Measurements from ENCODE around the gene MARK1.

The MARK1 gene

DNA sequence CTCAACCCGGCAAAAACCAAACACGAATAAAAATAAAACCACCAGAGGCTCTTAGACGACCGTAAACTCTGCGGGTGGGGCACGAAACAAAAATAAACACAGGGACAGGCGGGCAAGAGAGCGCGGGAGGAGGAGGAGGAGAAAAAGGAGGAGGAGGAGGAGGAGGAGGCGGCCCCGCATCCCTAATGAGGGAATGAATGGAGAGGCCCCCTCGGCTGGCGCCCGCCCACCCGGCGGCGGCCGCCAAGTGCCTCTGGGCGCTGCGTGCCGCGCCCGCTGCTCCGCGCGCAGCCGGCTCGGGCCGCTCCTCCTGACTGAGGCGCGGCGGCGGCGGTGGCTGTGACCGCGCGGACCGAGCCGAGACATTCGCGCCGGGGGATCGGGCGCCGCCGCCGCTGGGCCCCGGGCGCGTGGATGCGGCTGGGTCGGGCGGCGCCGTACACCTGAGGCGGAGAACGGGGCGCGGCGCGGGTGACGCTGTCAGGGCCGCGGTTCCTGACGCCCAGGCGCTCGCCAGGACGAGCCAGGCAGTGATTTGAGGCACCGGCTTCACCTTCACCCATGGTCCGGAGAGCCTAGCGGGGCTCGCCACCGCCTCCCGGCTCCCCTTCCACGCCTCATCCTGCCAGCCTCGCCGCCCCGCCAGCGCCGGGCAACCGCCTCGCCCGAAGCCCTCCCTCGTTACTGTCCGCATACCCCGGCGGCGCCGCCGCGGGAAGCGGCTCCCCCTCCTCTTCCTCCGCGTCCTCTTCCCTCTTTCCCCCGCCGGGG, at the start of gene MARK1:
MARK1 (plus strand) TSS at position 229 of the 771 bp plus-strand sequence. CDS start 687 bp downstream, outside the sequence.
- no peak for DNase-seq

DNA sequence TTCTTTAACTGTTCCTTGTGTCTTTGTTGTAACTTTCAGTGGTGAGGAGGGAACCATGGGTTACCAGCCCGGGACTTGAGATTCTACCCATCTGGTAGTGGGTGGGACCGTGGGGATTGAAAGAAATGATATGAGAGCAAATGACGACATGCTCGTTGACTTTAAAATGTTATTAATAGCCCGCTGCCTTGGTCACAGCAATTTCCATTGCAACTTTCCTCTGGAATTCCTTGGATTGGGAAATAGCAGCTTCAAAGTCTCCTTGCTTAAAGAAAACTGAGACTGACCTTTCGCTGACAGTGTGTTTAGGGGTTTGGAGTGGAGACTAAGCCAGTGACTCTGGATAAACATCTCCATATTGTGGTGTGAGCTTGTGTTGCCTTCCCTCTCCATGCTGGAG, 44.2 kb upstream of the MARK1 start:
- no peak for DNase-seq

- DNase-seq, result no peak
Measured at GRCh38 chr1:220484135-220484534, 43.8 kb upstream of the MARK1 start.

GRCh38 chr1:220485131-220485530, 42.8 kb upstream of the MARK1 start:
- no peak for DNase-seq

- DNase-seq, result no peak
Measured at GRCh38 chr1:220485791-220486190, 42.1 kb upstream of the MARK1 start.

DNA sequence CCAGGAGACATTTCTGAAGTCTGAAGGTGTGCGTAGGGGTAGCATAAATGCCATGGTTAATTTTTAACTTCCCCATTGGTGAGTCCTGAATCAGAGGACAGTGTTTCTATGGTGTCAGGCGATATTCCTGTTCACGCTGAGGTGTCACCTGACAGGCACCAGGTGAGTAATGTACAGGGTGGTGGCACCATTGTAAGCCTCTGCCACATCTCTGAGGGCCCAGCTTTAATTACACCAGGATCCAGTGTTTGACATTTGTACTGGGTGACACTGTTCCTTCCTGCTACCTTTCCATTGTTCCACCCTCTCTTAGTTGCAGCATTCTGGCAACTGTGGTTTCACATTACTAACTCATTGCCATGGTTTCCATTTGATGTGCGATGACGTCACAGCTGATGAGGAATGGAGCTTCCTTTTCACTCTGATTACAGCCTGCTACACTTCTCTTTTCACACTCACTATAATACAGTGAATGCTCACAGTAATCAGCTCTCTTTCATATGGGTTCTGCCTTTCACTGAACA, 40.6 kb upstream of the MARK1 start:
- no peak for DNase-seq

DNA sequence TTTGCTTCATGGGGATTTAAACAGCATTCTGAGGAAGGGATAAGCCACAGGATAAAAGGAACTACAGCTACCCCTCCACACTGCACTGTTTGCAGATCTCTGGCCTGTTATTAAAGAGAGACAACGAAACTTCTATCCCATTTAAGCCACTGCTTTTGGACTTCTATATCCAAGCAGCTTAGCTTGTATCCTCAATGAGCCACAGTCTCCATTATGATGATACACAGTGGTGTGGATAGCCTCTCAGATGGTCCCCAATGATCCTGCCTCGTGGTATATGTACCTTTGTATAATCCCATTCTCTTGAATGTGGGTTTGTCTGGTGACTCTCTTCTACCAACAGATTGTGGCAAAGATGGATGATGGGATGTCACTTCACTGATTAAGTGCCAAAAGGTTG, 36.0 kb upstream of the MARK1 start:
- DNase-seq, result no peak

DNA sequence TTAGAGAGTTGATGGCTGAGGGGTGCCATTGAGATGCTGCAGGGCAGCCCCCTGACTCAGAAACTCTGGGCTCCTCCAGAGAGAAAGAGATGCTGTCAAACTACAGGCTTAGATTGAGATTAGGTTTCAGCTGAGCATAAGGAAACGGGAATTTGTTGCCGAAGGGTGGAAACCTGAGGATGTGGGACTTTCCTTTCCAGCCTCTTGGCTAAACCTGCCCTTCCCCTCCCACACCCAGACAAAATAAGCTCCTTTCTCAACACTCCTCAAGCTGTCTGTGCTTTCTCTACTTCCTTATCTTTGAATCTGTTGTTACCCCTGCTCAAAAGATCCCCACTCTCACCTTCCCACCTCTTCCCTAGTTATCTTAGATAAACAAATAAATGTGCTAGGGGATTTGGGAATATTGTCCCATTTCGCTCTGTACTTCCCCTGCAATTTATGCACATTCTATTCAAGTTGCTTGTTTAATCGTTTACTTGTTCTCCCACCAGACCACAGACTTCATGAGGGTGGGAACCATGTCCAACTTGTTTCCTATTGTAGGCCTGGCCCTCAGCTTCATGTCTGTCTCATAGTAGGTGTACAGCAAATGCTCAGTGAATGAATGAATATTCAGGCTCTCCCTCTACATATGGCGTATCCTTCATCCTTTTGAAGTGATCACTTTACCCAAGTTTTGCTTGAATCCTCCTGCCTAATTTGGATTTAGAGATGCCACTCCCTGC, 30.6 kb upstream of the MARK1 start:
- no peak for DNase-seq

DNA sequence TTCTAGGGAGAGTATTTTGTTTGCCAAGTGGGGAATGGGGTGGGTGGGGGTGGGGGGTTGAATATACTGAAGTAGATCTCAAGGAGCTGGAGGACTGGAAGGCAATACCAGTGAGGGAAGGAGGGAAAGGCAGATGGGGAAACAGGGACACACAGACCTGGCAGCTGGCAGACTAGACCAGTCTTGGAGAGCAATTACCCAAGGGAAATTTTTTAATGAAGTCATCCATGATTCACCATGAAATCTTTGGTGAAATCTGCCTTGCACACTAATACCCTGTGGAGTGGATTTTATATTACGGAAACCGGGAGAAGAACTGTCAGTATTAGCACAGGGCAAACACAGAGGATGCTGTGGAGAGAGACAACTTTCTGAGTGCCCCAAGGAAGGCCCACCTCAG, 29.7 kb upstream of the MARK1 start:
- no peak for DNase-seq

GRCh38 chr1:220500372-220500771, 27.6 kb upstream of the MARK1 start:
- no peak for DNase-seq

GRCh38 chr1:220504329-220504728, 23.6 kb upstream of the MARK1 start:
- DNase-seq, result no peak

- DNase-seq, result no peak
Measured at GRCh38 chr1:220507085-220507484, 20.9 kb upstream of the MARK1 start.

GRCh38 chr1:220511179-220511578, 16.8 kb upstream of the MARK1 start:
- no peak for DNase-seq

GRCh38 chr1:220511785-220512184, 16.2 kb upstream of the MARK1 start:
- no peak for DNase-seq

DNA sequence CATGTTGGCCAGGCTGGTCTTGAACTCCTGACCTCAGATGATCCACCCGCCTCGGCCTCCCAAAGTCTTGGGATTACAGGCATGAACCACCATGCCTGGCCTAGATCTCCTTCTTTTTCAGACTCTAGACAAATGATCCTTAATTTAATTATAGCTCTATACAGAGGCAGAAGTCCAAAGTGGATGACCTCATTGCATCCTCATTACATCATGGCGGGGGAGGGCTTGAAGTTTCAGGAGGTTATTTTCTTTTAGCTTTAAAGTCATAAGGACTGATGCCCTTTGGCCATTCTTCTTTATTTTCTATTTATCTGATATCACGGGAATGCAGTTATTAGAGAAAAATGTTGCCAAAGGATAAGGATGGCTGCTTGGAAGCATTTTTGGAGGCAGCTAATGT, 14.1 kb upstream of the MARK1 start:
- DNase-seq, result no peak

DNA sequence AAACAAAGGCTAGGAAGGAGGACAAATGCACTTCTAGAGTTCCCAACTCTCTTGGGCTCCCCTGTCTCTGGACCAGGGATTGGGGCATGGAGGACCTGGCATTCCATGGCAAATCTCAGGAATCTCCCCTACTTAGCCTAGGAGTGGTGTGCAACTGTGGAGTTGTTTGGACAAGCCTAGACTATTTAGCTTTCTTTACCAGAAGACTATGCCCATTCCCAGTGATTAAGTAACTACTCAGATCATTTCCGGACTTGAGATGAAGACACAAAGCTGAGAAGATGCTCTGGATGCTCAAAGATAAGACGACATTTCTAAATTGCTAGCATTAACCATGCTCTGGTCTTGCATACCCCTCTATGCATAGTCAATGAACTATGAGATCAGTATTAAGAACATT, 13.7 kb upstream of the MARK1 start:
- DNase-seq, result no peak

DNA sequence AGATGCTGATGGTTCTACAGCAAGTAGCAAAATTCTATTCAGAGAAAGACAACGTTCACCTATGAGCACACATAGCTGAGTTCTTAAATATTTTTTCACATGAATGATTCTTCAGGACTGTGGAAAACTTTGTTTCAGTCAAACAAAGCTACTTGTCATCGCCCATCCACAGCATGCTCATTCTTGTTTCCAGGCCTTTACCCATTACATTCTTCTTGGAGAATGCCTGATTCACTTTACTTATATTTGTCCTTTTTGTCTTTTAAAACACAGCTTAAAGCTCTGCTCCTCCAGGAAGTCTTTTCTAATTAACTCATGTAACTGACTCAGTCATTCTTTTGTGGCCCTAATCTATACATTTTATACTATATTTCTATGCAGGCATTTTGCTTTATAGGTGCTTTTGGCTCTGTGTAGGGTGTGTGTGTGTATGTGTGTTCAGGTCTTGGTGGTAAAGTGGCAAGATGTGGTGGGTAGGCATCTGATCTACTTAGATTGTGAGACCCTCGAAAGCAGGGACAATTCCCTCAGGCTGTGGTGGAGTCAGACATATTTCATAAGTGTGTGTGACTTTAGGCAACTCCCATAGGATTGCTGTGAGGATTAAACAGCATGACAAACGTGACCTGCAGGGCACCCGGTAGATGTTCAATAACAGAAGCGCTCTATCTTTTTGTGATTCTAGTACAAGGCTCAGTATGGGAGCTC, 11.8 kb upstream of the MARK1 start:
- DNase-seq, result no peak

DNA sequence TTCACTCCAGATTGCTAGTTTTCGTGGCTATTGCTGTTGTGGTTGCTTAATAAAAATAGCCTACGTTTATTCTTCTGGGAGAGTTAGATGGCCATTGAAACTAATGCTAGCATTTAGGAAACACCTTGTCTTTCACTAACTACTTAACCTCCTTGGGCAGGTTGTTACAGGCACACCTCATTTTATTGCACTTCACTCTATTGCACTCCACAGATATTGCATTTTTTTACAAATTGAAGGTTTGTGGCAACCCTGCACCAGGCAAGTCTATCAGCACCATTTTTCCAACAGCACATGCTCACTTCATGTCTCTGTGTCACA, 11.3 kb upstream of the MARK1 start:
- DNase-seq, result no peak

GRCh38 chr1:220521778-220522177, 6.2 kb upstream of the MARK1 start:
- DNase-seq, result no peak

DNA sequence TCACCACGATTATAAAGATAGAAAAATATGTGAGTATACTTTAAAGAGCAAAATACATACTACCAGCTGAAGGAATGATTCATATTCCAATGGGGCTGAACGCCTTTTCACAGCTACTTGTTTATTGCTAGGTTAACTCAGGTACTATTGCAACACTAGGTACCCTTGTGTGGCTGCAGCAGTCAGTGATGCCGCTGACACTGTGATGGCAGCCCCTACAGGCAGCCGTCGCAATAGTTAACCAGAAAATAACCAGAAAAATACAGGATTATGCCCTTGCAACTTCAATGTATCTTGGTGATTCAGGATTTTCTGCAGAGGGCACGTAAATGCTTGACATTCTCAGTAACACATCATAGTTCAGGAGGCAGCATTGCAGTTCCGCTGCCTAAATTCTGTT, 1.6 kb upstream of the MARK1 start:
- no peak for DNase-seq

GRCh38 chr1:220527279-220527907, 543 bp upstream of the MARK1 start:
- no peak for DNase-seq

GRCh38 chr1:220528679-220529501, 954 bp downstream of the MARK1 start:
- no peak for DNase-seq

Measured in CD4-positive, alpha-beta T cell treated with Interleukin-17A for 4 hours (primary cell).